Epidermal melanocyte (primary cell): ENCODE results near the gene DLGAP1.
"Not testable (repeated sequence)": the region's sequence is repeated elsewhere in the genome, so short reads cannot be mapped to it uniquely, and the experiment has no call there.

Experiments used
- DNase-seq: peaks from one replicate; pipeline ENCODE4 v3.0.0; 2011; ENCODE audit warnings: low spot score; ENCODE audit not compliant: insufficient read length

Gene DLGAP1

DNA sequence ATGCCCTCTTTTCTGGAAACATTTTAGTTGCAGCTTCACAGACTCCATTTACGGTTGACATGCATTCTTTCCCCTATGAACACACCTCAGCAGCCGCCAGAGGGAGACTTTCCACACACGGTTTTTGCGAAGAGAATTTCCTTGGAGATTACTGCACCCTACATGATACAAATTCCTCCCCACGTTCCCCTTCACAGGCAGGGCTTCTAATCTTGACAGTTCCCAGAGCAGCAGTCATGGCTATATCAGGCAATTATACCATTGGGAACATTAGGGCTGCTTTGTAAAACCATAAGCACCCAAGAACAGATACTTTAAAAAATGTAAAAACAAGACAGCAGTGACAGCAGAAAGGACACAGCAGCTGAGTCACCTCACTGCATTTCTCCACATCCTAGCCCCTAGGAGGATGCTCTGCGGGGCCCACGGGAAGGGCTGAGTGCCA, 751.4 kb downstream of the DLGAP1 start:
- DNase-seq = no peak

DNA sequence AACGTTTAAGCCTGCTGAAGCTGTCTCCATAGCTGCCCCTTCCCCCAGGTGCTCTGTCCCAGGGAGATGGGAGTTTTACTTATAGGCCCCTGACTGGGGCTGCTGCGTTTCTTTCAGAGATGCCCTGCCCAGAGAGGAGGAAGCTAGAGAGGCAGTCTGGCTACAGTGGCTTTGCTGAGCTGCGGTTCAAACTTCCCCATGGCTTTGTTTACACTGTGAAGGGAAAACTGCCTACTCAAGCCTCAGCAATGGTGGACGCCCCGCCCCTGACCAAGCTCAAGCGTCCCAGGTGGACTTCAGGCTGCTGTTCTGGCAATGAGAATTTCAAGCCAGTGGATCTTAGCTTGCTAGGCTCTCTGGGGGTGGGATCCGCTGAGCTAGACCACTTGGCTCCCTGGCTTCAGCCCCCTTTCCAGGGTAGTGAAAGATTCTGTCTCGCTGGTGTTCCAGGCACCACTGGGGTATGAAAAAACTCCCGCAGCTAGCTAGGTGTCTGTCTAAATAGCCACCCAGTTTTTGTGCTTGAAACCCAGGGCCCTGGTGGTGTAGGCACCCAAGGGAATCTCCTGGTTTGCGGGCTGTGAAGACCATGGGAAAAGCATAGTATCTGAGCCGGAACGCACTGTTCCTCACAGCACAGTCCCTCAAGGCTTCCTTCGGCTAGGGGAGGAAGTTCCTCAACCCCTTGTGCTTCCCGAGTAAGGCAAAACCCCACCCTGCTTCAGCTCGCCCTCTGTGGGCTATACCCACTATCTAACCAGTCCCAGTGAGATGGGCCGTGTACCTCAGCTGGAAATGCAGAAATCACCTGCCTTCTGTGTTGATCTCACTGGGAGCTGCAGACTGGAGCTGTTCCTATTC, 755.2 kb downstream of the DLGAP1 start:
- not testable (repeated sequence) for DNase-seq

DNA sequence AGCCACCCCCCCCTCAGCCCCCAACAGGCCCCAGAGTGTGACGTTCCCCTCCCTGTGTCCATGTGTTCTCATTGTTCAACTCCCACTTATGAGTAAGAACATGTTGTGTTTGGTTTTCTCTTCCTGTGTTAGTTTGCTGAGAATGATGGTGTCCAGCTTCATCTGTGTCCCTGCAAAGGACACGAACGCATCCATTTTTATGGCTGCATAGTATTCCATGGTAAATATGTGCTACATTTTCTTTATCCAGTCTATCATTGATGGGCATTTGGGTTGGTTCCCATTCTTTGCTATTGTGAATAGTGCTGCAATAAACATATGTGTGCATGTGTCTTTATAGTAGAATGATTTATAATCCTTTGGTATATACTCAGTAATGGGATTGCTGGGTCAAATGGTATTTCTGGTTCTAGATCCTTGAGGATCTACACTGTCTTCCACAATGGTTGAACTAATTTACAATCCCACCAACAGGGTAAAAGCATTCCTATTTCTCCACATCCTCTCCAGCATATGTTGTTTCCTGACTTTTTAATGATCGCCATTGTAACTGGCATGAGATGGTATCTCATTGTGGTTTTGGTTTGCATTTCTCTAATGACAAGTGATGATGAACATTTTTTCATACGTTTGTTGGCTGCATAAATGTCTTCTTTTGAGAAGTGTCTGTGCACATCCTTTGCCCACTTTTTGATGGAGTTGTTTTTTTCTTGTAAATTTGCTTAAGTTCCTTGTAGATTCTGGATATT, 760.9 kb downstream of the DLGAP1 start:
- not testable (repeated sequence) for DNase-seq

DNA sequence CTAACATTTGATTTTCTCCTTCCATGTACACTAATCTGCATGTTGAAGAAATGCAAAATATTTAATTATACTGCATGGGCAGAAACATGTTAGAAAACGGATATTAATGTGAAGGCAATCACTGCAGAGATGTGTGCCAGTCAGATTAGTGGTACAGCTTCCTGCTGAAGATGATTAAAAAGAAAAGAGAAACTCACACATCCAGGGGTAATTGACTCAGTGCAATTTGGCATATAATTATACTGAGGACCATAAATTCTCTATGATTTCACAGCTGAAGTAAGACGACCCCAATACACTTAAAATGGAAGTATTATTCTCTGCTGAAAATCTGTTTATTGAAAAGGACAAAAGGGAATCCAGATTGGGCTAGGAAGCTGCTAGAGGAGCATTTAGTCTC, 761.7 kb downstream of the DLGAP1 start:
- DNase-seq = no peak

GRCh38 chr18:3692691-3693090, 762.4 kb downstream of the DLGAP1 start:
- DNase-seq = no peak

- DNase-seq = no peak
Observed at GRCh38 chr18:3692113-3692621, 762.9 kb downstream of the DLGAP1 start.

- no peak for DNase-seq
Observed at GRCh38 chr18:3691705-3692104, 763.4 kb downstream of the DLGAP1 start.

DNA sequence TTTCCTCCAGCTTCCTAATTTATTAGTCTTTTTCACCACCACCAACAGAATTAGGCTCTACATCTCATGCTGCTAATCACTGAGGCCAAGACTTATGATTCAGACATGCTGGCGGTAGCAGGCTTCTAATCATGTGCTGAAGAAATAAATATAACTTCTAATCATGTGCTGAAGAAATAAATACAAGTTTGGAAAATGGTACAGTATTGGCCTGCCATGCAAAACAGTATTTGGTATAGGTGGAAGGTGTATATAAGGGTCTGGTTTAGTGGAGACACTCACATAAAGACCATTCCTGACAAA, 764.4 kb downstream of the DLGAP1 start:
- no peak for DNase-seq

DNA sequence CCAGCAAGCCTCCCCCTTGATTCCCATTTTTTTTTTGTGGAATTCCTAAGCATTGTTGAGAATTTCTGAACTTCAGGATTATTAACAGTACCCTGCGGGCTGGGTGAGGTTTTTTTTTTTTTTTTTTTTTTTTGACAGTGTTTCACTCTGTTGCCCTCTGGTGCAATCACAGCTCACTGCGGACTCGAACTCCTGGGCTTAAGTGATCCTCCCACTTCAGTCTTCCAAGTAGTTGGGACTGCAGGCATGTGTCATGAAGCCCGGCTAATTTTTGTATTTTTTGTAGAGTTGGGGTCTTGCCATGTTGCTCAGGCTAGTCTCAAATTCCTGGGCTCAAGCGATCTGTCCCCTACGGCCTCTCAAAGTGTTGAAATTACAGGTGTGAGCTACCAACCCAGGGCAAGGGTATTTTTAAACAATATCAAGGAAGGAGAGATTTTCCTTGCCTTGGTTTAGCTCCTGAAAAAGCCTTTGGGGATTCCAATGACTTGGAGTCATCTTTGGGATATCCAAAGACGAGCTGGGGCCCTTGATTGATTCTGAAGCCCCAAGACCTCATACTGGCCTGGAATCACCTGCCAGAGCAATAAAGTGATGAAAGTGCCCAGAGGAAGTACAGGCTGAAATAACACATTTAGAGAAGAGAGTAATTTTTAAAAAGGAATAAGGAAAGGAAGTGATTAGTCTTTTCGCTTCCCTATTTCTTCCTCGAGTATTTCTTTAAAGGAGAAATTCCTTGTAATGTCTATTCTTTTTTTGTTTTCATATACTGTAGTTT, 764.9 kb downstream of the DLGAP1 start:
- no peak for DNase-seq

GRCh38 chr18:3689091-3689490, 766.0 kb downstream of the DLGAP1 start:
- DNase-seq = no peak

GRCh38 chr18:3688690-3689089, 766.4 kb downstream of the DLGAP1 start:
- no peak for DNase-seq

DNA sequence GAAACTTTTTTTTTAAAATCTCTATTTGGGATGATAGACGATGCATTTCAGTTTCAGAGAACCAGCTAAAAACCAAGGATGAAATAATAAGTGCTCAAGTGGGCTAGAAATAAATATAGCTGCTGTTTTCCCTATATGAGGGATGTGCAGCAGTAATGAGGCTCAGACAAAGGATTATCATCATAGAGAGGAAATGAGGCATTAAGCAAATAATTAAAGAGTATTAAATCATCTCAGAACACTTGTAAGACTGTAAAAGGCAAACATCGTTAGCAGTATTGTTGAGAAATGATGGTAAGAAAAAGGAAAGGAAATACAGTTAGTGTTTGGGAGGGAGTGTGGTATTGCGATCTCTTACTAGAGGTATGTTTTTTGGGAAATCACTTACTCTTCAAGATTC, 771.6 kb downstream of the DLGAP1 start:
- no peak for DNase-seq

DNA sequence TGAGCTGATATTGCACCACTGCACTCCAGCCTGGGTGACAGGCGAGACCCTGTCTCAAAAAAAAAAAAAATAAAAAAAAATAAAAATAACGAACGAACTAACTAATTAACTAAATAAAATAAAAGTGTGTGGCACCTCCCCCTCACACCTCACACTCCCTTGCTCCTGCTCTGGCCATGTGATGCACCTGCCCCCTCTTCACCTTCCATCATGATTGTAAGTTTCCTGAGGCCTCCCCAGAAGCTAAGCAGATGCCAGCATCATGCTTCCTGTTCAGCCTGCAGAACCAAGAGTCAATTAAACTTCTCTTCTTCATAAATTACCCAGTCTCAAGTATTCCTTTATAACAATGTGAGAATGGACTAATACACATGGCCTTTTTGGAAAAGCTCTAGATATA, 773.0 kb downstream of the DLGAP1 start:
- no peak for DNase-seq

DNA sequence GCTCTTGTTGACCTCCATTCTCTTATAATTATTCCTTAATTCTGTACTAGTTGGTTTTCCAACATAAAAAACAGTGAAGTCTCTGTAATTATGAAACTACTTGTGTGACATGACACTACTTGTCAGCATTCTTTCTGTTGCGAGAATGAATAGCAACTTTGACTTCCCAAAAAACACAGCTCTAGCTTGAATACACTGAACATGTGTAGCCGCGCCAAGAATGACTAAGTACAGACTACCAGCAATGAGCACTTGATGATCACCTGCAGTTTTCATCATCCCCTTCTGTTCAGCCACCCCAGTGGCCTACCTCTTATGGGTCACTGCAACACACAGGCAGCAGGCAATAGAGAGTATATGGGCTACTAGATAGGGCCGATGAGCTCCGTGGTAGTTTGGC, 775.9 kb downstream of the DLGAP1 start:
- no peak for DNase-seq

GRCh38 chr18:3675994-3676393, 779.1 kb downstream of the DLGAP1 start:
- no peak for DNase-seq

DNA sequence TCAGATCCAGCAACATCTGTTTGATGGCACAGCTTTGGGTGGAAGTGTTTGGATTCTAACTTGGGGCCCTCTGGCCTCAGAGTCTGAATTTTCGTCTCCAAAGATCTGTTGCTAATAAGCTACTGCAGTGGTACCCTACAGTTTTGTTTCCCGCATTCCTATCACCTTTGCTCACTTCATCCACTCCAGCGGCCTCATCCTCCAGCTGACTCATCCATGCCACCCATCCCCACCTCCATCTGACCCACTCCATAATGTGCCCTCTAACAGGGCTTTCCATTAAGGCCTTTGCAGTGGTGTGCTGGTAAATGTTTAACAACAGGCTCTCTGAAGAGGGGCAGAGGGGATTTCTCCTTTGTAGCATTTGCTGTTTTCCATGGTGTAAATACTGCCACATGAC, 779.7 kb downstream of the DLGAP1 start:
- DNase-seq = no peak

DNA sequence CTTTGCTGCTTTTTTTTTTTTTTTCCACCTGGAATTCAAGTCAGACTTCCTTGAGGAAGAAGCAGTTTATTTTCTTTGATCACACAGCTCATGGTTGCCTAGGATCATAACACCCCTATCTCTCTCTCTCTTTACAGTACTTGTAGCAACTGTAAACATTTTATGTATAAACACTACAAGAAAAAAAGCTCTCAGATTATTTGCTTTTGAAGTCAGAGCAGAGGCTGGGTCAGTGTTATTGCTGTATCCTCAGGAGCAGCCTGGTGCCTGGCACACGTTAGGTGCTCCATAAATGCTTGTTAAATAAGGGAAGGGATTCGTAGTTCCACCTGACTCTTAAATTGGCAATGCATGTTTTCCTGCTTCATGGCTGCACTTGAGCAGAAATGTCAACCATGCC, 783.9 kb downstream of the DLGAP1 start:
- DNase-seq = no peak

DNA sequence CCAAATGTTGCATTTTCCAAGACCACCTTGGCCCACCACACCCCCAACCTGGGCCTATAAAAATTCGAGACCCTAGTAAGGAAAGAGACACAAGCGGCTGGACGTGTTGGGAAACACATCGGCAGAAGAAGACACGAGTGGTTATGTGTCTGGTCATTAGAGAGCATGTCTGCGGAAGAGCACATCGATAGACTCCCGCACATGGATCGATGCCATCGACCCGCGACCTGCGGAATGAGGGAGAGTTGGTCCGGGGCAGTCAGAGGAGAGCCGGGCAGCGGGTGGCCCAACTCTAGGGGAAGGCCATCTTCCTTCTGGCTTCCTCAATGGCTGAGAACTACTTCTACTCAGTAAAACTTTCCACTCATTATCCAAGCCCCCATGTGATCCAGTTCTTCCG, 785.7 kb downstream of the DLGAP1 start:
- DNase-seq = no peak

- DNase-seq = no peak
Observed at GRCh38 chr18:3667255-3668137, 787.6 kb downstream of the DLGAP1 start.

GRCh38 chr18:3666526-3667254, 788.4 kb downstream of the DLGAP1 start:
- DNase-seq = no peak
